HG03575 (cell line): ENCODE measurements around the gene CDYL2.
"Not testable (repeated sequence)": the region's sequence is repeated elsewhere in the genome, so short reads cannot be mapped to it uniquely, and the experiment has no call there.

Experiments used
- ATAC-seq: cut with Tn5 transposase; IDR thresholded peaks from one replicate; pipeline ENCODE4 v1.9.1; 2021; ENCODE audit not compliant: unreplicated experiment, insufficient number of reproducible peaks, low FRiP score; ENCODE audit errors: extremely low read depth

The CDYL2 gene

DNA sequence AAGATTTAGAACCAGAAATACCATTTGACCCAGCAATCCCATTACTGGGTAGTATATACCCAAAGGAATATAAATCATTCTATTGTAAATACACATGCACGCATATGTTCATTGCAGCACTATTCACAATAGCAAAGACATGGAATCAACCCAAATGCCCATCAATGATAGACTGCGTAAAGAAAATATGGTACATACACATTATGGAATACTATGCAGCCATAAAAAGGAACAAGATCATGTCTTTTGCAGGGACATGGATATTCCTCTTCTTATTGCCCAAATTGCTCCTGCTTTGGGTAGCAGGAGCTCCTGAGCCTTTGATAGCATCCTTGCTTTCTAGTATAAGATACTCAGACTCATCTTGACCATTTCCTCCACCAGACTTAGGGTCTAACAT is 10.9 kb upstream of the CDYL2 start:
- ATAC-seq, result not testable (repeated sequence)

DNA sequence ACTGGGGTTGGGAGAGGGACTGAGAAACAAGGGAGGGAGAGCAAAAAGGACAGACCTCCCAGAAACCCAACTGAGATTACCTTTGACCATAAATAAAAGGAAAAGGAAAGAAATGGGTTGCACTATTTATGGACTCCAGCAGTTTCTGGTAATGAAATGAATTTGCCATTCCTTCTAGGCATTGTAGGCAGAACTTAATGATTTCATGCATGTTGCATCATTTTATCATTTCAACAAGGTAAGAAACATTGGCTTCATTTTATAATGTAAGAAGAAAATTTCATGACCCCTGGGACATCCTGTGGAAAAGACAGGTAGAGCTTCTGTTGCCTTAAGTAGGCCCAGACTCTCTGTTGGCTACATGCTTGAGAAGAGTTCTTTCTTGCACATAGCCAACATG is 8.2 kb upstream of the CDYL2 start:
- ATAC-seq, result no peak

DNA sequence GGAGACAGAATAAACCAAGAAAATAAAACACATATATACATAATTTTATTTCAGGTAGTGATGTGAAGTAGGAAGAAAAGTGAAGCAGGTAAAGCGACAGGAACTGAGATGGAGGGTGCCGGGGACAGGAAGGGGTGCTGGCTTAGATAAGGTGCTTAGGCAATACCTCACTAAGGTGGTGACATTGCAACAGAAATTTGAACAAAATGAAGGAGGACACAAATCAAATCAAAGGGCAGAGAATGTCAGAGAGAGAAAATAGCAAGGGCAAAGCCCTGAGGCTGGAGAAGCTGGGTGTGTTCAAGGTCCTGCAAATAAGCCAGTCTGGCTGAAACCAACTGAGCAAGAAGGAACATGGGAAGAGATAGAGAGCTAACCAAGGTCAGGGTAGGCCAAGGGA is 5.0 kb upstream of the CDYL2 start:
- ATAC-seq, result no peak

DNA sequence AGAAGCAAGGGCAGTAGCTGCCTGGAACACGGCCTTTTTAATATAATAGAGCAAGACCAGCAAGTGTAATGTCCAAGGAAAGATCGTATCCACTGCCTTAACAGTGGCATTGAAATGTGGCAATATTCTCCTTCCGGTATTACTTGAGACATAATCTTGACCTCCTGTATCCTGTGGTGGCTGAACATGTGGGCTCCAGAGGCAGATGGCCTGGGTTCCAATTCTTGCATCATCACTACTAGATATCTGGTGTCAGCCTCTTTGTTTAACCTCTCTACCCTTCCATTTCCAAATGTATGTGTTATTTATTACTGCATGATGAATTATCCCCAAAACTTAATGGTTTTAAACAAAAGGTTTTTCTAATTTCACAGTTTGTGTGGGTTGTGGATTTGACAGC is 3.5 kb upstream of the CDYL2 start:
- no peak for ATAC-seq

DNA sequence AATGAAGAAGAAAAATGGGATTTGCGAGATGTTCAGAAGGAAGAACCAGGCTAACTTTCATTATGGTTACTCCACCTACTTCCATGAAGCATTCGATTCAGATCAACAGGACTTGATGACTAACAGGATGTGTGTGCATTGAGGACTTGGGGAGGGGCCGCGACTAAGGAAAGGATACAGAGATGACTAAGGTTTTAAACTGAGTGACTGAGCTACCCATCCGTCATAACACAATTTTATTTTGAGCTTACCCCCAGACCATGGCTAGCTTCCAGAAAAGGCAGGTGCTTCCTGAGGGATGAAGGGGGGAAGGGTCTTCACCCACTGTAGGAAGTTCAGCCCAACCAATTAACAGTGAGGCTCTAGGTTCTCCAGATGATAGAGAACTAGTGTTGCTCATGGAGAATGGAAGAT is 2.5 kb upstream of the CDYL2 start:
- no peak for ATAC-seq

DNA sequence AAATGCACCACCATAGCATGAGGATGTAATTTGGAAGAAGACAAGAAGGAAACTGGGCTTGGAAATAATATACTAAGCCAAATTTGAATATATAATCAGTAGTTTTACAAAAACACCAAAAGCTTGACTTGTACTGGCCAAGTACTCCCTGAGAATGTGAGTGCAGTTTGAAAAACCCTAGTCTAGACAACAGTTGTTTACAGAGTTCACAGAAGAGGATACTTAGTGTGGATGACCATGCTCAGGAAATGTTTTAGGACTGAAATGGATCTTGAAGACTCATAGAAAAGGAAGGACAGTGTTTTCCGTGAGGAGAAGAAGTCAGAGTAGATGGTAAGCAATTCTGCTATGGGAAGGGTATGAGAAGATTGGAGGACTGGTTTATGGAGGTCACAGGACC is 1.9 kb upstream of the CDYL2 start:
- ATAC-seq, result no peak

DNA sequence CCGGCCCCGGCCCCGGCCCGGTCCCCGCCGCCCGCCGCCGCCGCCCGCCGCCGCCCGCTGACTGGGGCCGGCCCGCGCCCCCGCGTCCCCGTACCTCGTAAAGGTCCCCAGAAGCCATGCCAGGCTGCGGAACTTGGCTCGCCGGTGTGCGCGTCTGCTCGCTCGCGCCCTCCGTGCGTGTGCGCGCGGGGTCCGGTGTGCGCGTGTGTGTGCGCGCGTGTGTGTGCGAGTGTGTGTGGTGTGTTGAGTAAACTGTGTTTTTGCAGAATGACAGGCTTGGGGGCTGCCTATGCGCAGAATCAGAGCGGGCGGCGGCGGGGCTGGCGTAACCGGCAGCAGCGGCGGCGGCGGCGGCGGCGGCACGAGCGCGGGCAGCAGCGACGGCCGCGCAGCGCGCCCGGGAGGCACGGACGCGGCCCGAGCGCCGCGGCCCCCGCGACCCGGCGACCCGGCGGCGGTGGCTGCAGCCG is 307 bp downstream of the CDYL2 start:
- no peak for ATAC-seq

DNA sequence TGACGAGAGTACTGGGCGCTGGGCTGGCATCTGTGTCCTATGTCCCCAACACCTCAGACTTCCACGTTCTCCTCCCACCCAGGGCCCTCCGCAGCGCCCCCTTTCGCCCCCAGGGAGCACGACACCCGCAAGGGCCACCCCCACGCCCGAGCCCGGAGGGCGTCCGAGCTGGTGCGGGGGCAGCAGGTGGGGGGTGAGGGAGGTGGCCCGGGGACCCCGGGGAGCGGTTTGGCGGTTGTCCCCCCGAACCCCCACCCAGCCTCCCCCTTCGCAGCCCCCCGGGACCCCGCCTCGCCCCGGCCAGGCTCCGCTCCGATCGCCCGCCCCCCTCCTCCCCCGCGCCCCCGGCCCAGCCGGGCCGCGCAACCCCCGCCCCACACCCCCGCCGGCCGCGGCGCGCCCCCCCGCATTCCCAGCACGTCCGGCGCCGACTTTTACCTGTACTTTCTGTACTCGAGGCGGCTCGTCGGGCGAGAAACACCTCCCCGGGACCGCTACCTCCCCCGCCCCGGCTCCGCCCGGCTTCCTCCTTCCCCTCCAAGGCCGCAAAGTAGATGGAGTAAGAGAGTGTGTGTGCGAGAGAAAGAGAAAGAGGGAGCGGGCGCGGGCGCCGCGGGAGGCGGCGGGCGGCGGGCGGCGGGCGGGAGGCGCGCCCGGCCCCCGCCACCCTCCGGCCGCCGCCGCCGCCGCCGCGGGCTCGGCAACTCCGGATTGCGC is 901 bp downstream of the CDYL2 start:
- no peak for ATAC-seq

DNA sequence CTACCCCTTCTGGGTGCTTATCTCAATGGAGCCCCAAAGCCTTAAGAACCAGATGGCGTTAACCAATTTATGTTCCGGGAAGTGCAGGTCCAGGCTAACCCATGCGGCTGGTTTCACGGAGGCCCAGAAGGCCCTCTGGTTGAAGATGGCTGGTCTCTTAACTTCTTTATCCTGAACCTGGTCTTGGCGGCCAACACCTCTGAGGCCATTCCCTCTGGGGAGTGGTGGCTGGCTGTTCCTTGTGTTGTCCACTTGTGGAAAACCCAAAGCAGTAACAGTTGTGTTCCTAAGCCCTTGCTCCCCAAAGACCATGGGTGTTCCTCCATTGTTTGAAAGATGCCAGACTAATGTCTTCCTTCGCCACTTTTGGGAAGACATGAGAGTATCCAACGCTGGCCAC is 1.5 kb downstream of the CDYL2 start:
- ATAC-seq, result no peak

DNA sequence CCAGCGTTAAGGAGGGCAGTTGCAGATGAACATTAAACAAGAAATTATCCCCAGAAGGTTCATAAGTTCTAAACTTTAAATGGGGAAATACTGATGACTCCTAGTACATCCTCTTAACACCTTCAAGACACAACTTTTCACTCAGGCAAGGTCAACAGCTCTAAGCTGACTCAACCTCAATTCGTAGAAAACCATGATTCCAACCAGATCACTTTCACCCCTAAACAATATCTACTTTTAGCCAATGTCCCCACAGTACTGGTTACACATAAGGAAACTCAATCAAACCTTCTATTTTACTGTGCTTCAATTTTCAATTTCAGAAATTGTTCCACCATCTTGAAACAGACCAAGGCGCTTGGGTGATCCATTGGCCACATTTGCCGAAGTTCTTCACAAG is 2.3 kb downstream of the CDYL2 start:
- no peak for ATAC-seq

DNA sequence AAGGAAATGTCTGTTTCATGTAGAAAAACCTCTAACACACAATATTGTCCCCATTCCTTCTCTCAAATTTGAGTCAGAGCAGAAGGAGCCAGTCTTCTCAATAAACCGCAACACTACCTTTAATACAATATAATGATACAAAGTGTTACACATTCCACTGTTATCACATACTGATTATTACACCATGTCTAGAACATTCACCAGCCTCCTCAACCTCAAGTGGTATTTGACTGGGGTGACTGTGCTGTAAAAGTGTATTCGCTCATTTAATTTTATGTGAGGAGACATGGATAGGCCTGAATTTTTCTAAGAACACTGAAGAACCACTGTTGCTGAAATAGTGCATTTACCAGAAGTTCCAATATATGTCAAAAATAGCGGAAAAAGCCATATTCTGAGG is 10.3 kb downstream of the CDYL2 start:
- no peak for ATAC-seq

DNA sequence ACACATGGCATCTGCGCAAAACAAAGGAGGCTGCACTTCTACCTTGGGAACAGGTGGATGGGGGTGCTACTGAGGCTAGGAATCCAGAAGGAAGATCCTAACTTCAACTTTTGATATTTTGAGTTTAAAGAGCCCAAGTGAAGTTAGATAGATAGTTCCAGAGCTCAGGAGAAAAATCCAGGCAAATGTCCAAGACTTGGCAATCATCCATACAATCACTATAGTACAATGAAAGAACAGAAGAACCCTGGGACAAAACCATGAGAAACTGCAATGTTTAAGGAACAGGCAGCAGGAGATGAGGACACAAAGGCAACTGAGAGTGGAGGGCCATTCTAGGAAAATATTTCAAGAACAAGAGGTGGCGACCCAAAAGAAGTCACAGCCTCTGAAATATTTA is 12.4 kb downstream of the CDYL2 start:
- no peak for ATAC-seq

DNA sequence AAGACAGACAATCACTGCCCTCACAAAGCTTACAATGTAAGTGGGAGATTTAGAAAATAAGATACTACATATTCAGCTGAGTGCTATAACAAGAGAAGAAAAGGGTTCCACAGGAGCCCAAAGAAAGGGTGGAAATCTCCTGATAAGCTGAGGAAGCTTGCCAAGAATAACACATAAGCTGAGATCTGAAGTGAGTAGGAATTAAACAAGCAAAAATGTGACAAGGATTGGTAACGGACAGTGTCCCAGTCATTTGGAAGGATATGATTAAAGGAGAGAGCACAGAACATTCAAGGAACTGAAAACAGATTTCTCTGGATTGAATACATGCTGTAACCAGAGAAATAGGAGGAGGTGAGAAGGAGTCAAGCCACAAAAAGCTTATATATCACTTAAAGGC is 13.0 kb downstream of the CDYL2 start:
- ATAC-seq, result no peak

DNA sequence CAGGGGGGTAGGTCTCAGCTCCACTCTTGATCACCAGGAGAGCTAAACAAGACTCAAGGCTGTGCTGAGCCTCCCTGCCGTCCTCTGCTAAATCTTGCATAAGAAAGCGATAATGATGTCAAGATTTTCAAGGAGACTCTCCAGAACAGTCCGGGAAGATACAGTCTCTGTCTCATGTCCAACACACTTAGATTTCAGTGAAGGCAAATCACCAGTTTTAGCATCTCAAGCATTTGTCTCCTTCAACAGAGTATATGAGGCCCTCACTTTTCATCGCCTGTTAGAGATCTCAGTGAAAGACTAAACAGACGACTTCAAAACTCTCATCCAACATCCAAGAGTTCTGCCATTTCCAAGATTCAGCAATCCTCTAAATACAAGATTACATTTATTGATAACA is 13.6 kb downstream of the CDYL2 start:
- ATAC-seq, result no peak

DNA sequence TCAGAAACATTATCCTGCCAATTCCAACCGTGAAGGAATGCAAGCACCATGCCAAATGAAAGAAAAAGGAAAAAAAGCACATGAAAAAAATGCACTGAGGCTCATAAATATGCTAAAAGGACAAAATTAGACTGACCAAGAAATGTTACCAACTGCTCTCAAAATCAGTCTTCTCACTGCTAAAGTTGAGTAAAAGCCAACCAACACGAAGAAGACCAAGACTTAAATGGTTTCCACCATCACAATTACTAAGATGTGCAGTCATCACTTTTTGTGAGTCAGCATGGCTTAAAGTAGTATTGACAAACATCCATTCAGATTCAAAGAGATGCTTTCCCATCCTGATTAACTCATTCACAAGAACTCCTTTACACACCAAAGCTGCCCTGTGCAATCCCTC is 16.4 kb downstream of the CDYL2 start:
- ATAC-seq, result no peak

DNA sequence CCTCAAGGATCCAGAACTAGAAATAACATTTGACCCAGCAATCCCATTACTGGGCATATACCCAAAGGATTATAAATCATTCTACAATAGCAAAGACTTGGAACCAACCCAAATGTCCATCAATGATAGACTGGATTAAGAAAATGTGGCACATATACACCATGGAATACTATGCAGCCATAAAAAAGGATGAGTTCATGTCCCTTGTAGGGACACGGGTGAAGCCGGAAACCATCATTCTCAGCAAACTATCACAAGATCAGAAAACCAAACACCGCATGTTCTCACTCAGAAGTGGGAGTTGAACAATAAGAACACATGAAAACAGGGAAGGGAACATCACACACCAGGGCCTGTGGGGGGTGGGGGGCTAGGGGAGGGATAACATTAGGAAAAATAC is 17.8 kb downstream of the CDYL2 start:
- not testable (repeated sequence) for ATAC-seq

DNA sequence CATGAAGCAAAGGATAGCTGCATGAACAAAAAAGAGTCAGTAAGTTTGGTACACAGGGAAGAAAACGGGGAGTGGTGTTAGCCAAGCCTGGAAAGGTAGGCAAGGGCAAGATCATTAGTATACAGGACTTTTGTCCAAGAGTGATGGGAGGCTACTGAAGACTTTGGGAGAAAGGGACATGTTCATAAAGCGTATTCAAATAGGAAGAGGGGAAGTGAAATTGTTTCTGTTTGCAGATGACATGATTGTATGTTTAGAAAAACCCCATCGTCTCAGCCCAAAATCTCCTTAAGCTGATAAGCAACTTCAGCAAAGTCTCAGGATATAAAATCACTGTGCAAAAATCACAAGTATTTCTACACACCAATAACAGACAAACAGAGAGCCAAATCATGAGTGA is 19.4 kb downstream of the CDYL2 start:
- ATAC-seq, result no peak

DNA sequence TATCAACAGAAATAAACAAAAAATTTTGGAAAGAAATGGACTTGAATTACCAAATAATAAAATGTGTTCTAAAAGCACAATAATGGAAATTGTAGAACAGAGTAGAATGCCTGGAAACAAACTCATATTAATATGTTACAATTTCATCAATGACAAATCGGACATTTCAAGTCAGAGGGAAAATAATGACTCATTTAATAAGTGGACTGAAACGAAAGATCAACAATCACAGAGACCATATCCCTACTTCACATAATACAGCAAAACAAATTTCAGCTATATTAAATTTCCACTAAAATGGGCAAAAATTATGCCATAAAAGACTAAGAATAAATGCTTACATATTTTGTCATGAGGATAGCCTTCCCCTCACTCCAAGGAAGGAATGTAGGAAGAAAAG is 25.7 kb downstream of the CDYL2 start:
- ATAC-seq, result no peak

DNA sequence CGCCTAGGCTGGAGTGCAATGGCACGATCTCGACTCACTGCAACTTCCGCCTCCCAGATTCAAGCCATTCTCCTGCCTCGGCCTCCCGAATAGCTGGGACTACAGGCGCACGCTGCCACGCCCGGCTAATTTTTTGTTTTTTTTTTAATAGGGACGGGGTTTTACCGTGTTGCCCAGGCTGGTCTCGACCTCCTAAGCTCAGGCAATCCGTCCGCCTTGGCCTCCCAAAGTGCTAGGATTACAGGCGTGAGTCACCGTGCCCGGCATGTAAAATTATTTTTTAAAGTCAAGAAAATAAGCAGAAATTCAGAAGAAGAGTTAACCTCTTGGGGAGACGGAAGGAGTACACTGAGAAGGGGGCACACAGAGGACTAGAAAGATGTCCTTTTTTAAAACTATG is 27.5 kb downstream of the CDYL2 start:
- no peak for ATAC-seq

DNA sequence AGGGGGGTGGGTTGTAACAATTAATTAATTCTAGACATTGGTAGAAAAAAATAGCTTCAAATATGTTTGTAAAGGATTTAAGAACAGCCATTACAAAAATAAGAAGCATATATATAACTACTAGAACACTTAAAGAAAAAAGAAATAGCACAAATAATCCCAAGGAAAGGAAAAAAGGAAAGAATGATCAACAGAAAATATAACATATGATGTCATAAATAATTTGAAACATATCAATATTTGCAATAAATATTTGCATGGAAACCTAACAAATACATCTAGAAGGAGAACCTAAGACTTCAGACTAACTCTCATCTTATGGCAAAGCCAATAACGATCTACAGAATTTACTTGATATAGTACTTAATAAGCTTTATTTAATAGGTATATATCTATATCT is 28.9 kb downstream of the CDYL2 start:
- no peak for ATAC-seq

DNA sequence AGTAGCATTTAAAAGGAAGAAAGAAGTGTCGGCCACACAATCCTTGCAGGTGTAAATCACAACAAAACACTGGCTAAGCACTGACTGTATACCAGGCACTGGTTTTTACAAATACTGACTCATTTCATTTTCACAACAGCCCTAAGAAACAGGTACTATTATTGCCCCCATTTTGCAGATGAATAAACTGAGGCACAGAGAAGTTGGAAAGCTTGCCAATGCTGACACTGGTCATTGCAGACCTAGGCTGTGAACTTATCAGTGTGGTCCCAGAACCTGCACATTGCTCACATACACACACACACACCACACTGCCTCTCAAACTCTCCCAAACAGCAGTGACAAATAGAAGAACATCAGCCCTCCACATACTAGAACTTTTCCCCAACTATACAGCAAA is 37.6 kb downstream of the CDYL2 start:
- no peak for ATAC-seq
